ENCODE measurements around the gene TYW1. TPM values are rescaled to one million over a fixed set of nuclear protein-coding genes. Genes with fewer than 3 reads are reported as not detected.
"Not testable (repeated sequence)": the region's sequence is repeated elsewhere in the genome, so short reads cannot be mapped to it uniquely, and the experiment has no call there.

The TYW1 gene
- total RNA-seq, 1 donor from 2014 or later, result 16.6 TPM

DNA sequence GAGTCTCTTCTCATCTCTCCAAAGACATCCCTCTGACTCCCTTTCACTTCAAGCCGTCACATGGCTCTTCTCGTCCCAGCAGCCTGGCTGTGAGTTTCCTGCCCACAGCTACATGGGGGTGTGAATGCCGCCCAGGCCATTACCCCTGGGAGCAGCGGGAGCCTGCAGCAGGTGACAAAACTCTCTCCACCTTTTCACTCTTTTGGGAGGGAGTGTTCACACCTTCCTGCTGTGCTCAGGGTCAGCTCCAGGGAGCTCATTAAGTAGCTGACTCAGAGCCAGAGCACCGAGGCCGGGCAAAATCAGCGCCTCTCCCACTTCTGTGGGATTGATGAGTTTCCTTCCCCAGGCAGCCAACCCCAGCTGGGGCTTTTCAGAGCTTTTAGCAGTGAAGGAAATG lies 271.3 kb downstream of the TYW1 start:
- no peak overlapping the region for H3K27ac ChIP-seq (ENCODE audit: low read depth, low read length)
- H3K4me1 ChIP-seq (ENCODE audit: insufficient read depth, low read length), result no peaks in the 10 kb centered on the region
- no peak for FAIRE-seq
- no peak overlapping the region for H3K9ac ChIP-seq (ENCODE audit: low read length)
- TF ChIP-seq, protein P1, sequence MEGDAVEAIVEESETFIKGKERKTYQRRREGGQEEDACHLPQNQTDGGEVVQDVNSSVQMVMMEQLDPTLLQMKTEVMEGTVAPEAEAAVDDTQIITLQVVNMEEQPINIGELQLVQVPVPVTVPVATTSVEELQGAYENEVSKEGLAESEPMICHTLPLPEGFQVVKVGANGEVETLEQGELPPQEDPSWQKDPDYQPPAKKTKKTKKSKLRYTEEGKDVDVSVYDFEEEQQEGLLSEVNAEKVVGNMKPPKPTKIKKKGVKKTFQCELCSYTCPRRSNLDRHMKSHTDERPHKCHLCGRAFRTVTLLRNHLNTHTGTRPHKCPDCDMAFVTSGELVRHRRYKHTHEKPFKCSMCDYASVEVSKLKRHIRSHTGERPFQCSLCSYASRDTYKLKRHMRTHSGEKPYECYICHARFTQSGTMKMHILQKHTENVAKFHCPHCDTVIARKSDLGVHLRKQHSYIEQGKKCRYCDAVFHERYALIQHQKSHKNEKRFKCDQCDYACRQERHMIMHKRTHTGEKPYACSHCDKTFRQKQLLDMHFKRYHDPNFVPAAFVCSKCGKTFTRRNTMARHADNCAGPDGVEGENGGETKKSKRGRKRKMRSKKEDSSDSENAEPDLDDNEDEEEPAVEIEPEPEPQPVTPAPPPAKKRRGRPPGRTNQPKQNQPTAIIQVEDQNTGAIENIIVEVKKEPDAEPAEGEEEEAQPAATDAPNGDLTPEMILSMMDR (IDR thresholded peaks at IDR 0.05; ENCODE audit: insufficient read depth, low read depth, low read length), result no peak
- no peak for TF ChIP-seq EZH2 (IDR thresholded peaks at IDR 0.05; ENCODE audit: insufficient read depth, low read length)
- H3K4me1 Mint-ChIP-seq (ENCODE audit: low read depth, unreplicated experiment), result no peaks in the 10 kb centered on the region
- H3K9me3 ChIP-seq (ENCODE audit: insufficient read depth, low read depth, low read length), result no peaks in the 10 kb centered on the region
- H2AFZ ChIP-seq (ENCODE audit: low read depth, low read length), result no peak overlapping the region
- no peaks in the 10 kb centered on the region for H3K27me3 ChIP-seq (ENCODE audit: insufficient read depth, low read length)
- no peaks in the 10 kb centered on the region for H3K9me3 Mint-ChIP-seq (ENCODE audit: unreplicated experiment)
- peaks cover 5% of the 10 kb centered on the region for H3K36me3 Mint-ChIP-seq (ENCODE audit: low read depth, unreplicated experiment)
- H3K27me3 Mint-ChIP-seq (ENCODE audit: low read depth, unreplicated experiment), result no peaks in the 10 kb centered on the region
- H4K20me1 ChIP-seq (ENCODE audit: insufficient read depth, low read length), result no peaks in the 10 kb centered on the region
- H3K4me3 ChIP-seq (ENCODE audit: insufficient read depth, low read depth, low read length), result no peak overlapping the region
- H3K79me2 ChIP-seq (ENCODE audit: insufficient read depth, low read length), result no peaks in the 10 kb centered on the region
- H3K36me3 ChIP-seq (ENCODE audit: insufficient read depth, low read length), result no peaks in the 10 kb centered on the region
- no peak overlapping the region for H3K4me2 ChIP-seq (ENCODE audit: low read length)
- no peak overlapping the region for H3K4me3 Mint-ChIP-seq (ENCODE audit: unreplicated experiment)
- DNase-seq (ENCODE audit: low read depth), result no peak
- H3K27ac Mint-ChIP-seq (ENCODE audit: unreplicated experiment), result no peak overlapping the region

DNA sequence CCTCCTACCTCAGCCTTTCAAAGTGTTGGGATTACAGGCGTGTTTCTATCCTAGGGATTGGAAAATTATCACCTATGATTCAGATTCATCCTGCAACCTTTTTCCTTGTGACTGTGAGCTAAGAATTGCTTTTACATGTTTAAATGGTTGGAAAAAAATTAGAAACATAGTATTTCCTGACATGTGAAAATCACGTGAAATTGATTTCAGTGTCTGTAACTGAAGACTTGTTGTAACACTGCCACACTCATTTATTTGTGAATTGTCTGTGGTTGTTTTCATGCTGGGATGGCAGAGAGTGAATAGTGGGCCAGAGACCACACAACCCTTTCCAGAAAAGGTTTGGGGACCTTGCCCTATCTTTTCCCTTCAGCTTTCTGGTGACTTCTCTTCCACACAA lies 273.3 kb downstream of the TYW1 start:
- H3K27ac Mint-ChIP-seq (ENCODE audit: unreplicated experiment); FAIRE-seq; H3K4me3 Mint-ChIP-seq (ENCODE audit: unreplicated experiment); H3K9me3 ChIP-seq (ENCODE audit: insufficient read depth, low read depth, low read length); H2AFZ ChIP-seq (ENCODE audit: low read depth, low read length); H3K36me3 Mint-ChIP-seq (ENCODE audit: low read depth, unreplicated experiment); H3K9ac ChIP-seq (ENCODE audit: low read length); H3K4me3 ChIP-seq (ENCODE audit: insufficient read depth, low read depth, low read length); H3K36me3 ChIP-seq (ENCODE audit: insufficient read depth, low read length); DNase-seq (ENCODE audit: low read depth); H3K79me2 ChIP-seq (ENCODE audit: insufficient read depth, low read length); H3K4me1 ChIP-seq (ENCODE audit: insufficient read depth, low read length); H3K9me3 Mint-ChIP-seq (ENCODE audit: unreplicated experiment); H3K27me3 Mint-ChIP-seq (ENCODE audit: low read depth, unreplicated experiment); H4K20me1 ChIP-seq (ENCODE audit: insufficient read depth, low read length); H3K27ac ChIP-seq (ENCODE audit: low read depth, low read length); H3K4me1 Mint-ChIP-seq (ENCODE audit: low read depth, unreplicated experiment); H3K27me3 ChIP-seq (ENCODE audit: insufficient read depth, low read length); H3K4me2 ChIP-seq (ENCODE audit: low read length): not testable (repeated sequence)

Small RNA genes lying within 50 kb of the gene (microRNA-seq; reads per million reads assigned to microRNA genes)
- gene MIR4650-1, result not detected

Other genes starting within 250 kb of the TYW1 start
- 96.1 and 98.0 TPM in 2 replicates for gene TMEM248, start 75.6 kb upstream of the TYW1 start, total RNA-seq
- 140 and 165 TPM in 2 replicates for gene SBDS, start 1.2 kb upstream of the TYW1 start, total RNA-seq